Measurements from ENCODE around the gene WWOX. TPM values are rescaled to one million over a fixed set of nuclear protein-coding genes. Genes with fewer than 3 reads are reported as not detected.

WWOX gene
- total and polyA plus RNA-seq, 2 of the 4 experiments (the other 2 are of a cell fraction), result 2.7 to 5.4 TPM

DNA sequence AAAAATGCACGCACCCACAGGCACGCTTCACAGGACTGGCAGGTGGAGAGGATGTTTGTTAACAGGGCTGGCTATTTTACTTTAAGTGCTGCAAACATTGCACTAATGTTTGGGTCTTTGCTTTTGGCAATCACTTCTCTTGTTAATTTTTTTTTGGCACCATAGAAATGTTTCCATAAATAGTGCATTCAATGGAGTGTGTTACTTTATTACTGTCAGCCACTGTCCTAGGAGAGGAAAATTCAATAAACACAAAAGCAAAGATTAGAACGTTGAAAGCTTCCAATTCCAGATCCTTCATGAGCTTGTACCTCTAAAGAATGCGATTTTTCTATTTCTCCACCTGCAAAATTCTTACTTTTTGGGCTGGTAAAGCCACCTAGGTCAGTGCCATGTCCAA lies 743.5 kb downstream of the WWOX start:
- Histone ChIP-seq H3K36me3 (ENCODE audit: control insufficient read depth, insufficient read depth, low read length) (no peaks in the 10 kb centered on the region), H2BK20ac (ENCODE audit: low read depth, low read length) (no peak overlapping the region), H2AK5ac (ENCODE audit: low read depth, low read length) (no peak overlapping the region), H2BK5ac (ENCODE audit: low read depth, low read length, poor library complexity, severe bottlenecking) (no peak overlapping the region), H2AFZ (replicated peaks; ENCODE audit: low read length, poor library complexity) (no peak overlapping the region), H3K4me2 (ENCODE audit: low read depth, low read length) (no peak overlapping the region), H3K56ac (ENCODE audit: extremely low read depth, insufficient read depth, low read length) (no peak overlapping the region), H2BK15ac (ENCODE audit: low read depth, low read length) (no peak overlapping the region), H3K27me3 (ENCODE audit: control insufficient read depth, insufficient read depth, low read length) (no peaks in the 10 kb centered on the region), H3K4me1 (ENCODE audit: control insufficient read depth, insufficient read depth, low read length) (no peaks in the 10 kb centered on the region), H3K14ac (replicated peaks; ENCODE audit: low read depth, low read length) (no peak overlapping the region), H3K9ac (ENCODE audit: low read depth, low read length) (no peak overlapping the region), H3K27ac (ENCODE audit: insufficient read depth, low read length) (no peak overlapping the region), H4K91ac (ENCODE audit: insufficient read depth, low read depth, low read length) (no peak overlapping the region), H3K4ac (ENCODE audit: low read depth, low read length) (no peak overlapping the region), H4K8ac (ENCODE audit: low read depth in 2 of 2, low read length in 2 of 2) (no peak overlapping the region), H3K23ac (ENCODE audit: low read depth, low read length) (no peak overlapping the region), H4K20me1 (ENCODE audit: insufficient read depth, low read length) (no peaks in the 10 kb centered on the region), H2BK120ac (ENCODE audit: low read depth, low read length) (no peak overlapping the region), H3K4me3 (ENCODE audit: insufficient read depth, low read depth, low read length) (no peak overlapping the region), H2AK9ac (replicated peaks; ENCODE audit: low read depth, low read length, poor library complexity) (no peak overlapping the region), H3K9me1 (ENCODE audit: insufficient read depth, low read length) (no peaks in the 10 kb centered on the region), H3K9me3 (ENCODE audit: control insufficient read depth, insufficient read depth, low read length) (peaks cover 24% of the 10 kb centered on the region), H4K5ac (ENCODE audit: low read depth, low read length) (no peak overlapping the region), H3K18ac (ENCODE audit: low read depth, low read length) (no peak overlapping the region), H3K79me1 (ENCODE audit: low read depth in 1 of 2, low read length in 2 of 2) (no peaks in the 10 kb centered on the region)
- in situ Hi-C loops (cut with MboI; ENCODE audit: low sequenced_read_pairs), result no loop called here
- WGBS, 2 experiments (ENCODE audit: extremely low coverage in 2 of 2, insufficient read length in 1 of 2), result no CpG with 5 or more reads among the region's 4 CpGs
- dilution Hi-C loops (cut with HindIII; ENCODE audit: low sequenced_read_pairs, unreplicated experiment), result no loop called here
- DNase-seq (no peak), ATAC-seq (ENCODE audit: low read depth) (no peak)
- BruUV-seq (replicated peaks), result no TSS peak
- intact Hi-C loops (cut with micrococcal nuclease), result no loop called here
- ChIA-PET POLR2A (ENCODE audit: unreplicated experiment) (no interaction called here), CTCF (no interaction called here)
- no peak for TF ChIP-seq FOS (IDR thresholded peaks at IDR 0.05; ENCODE audit: low read depth, low read length)
- TF ChIP-seq, protein P1, sequence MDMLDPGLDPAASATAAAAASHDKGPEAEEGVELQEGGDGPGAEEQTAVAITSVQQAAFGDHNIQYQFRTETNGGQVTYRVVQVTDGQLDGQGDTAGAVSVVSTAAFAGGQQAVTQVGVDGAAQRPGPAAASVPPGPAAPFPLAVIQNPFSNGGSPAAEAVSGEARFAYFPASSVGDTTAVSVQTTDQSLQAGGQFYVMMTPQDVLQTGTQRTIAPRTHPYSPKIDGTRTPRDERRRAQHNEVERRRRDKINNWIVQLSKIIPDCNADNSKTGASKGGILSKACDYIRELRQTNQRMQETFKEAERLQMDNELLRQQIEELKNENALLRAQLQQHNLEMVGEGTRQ (IDR thresholded peaks at IDR 0.05; ENCODE audit: low read depth, low read length), result no peak
- TF ChIP-seq, protein P2, sequence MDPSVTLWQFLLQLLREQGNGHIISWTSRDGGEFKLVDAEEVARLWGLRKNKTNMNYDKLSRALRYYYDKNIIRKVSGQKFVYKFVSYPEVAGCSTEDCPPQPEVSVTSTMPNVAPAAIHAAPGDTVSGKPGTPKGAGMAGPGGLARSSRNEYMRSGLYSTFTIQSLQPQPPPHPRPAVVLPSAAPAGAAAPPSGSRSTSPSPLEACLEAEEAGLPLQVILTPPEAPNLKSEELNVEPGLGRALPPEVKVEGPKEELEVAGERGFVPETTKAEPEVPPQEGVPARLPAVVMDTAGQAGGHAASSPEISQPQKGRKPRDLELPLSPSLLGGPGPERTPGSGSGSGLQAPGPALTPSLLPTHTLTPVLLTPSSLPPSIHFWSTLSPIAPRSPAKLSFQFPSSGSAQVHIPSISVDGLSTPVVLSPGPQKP (IDR thresholded peaks at IDR 0.05; ENCODE audit: borderline replicate concordance, low read depth, low read length), result no peak
- no peak for TF ChIP-seq MXI1 (IDR thresholded peaks at IDR 0.05; ENCODE audit: borderline replicate concordance, low read depth, low read length)
- no peak for TF ChIP-seq RCOR1 (IDR thresholded peaks at IDR 0.05; ENCODE audit: insufficient replicate concordance, low read length)
- no peak for TF ChIP-seq POLR2A (IDR thresholded peaks at IDR 0.05; ENCODE audit: low read depth, low read length)
- TF ChIP-seq CHD1 (IDR thresholded peaks at IDR 0.05; ENCODE audit: low read depth, low read length), result no peak
- no peak for TF ChIP-seq BHLHE40 (IDR thresholded peaks at IDR 0.05; ENCODE audit: low read depth, low read length)
- TF ChIP-seq NFE2L2 (IDR thresholded peaks at IDR 0.05; ENCODE audit: low read depth, low read length), result no peak
- no peak for TF ChIP-seq MAFK (IDR thresholded peaks at IDR 0.05; ENCODE audit: low read depth, low read length)
- no peak for TF ChIP-seq MAZ (IDR thresholded peaks at IDR 0.05; ENCODE audit: borderline replicate concordance, low read depth, low read length)
- TF ChIP-seq, protein P3, sequence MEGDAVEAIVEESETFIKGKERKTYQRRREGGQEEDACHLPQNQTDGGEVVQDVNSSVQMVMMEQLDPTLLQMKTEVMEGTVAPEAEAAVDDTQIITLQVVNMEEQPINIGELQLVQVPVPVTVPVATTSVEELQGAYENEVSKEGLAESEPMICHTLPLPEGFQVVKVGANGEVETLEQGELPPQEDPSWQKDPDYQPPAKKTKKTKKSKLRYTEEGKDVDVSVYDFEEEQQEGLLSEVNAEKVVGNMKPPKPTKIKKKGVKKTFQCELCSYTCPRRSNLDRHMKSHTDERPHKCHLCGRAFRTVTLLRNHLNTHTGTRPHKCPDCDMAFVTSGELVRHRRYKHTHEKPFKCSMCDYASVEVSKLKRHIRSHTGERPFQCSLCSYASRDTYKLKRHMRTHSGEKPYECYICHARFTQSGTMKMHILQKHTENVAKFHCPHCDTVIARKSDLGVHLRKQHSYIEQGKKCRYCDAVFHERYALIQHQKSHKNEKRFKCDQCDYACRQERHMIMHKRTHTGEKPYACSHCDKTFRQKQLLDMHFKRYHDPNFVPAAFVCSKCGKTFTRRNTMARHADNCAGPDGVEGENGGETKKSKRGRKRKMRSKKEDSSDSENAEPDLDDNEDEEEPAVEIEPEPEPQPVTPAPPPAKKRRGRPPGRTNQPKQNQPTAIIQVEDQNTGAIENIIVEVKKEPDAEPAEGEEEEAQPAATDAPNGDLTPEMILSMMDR (conservative IDR thresholded peaks at IDR 0.05; ENCODE audit: low read depth, low read length), result no peak
- TF ChIP-seq CEBPB (IDR thresholded peaks at IDR 0.05; ENCODE audit: low read depth, low read length), result no peak
